Glutamatergic neuron (in vitro differentiated cells): ENCODE results near the gene DST. TPM values are rescaled to one million over a fixed set of nuclear protein-coding genes. Genes with fewer than 3 reads are reported as not detected.

Source experiments
- DNase-seq: peaks from one replicate; pipeline ENCODE4 v3.0.0; 2022
- H3K27ac Mint-ChIP-seq: one replicate; pipeline ENCODE4 v1.8.0; 2020; ENCODE audit warnings: mild to moderate bottlenecking, mixed read lengths, inconsistent platforms; ENCODE audit not compliant: unreplicated experiment
- H3K27me3 Mint-ChIP-seq: one replicate; pipeline ENCODE4 v1.8.0; 2020; ENCODE audit warnings: mild to moderate bottlenecking, moderate library complexity, mixed read lengths, inconsistent platforms; ENCODE audit not compliant: unreplicated experiment
- H3K36me3 Mint-ChIP-seq: one replicate; pipeline ENCODE4 v1.8.0; 2020; ENCODE audit warnings: mild to moderate bottlenecking, mixed read lengths, inconsistent platforms; ENCODE audit not compliant: unreplicated experiment
- H3K4me1 Mint-ChIP-seq: one replicate; pipeline ENCODE4 v1.8.0; 2020; ENCODE audit warnings: mild to moderate bottlenecking, low read depth, mixed read lengths, inconsistent platforms; ENCODE audit not compliant: unreplicated experiment
- H3K4me3 Mint-ChIP-seq: one replicate; pipeline ENCODE4 v1.8.0; 2020; ENCODE audit warnings: mild to moderate bottlenecking, mixed read lengths, inconsistent platforms; ENCODE audit not compliant: unreplicated experiment
- H3K9me3 Mint-ChIP-seq: one replicate; pipeline ENCODE4 v1.8.0; 2020; ENCODE audit warnings: mild to moderate bottlenecking, moderate library complexity, mixed read lengths, inconsistent platforms; ENCODE audit not compliant: unreplicated experiment
- CTCF ChIP-seq: fragments of 200-600 bp; sonication (generic); IDR thresholded peaks from one replicate; pipeline ENCODE4 v1.5.0; 2021; ENCODE audit not compliant: partially characterized antibody, unreplicated experiment
- total RNA-seq: library from RNA; stranded (reverse); fragmentation: NEBNext Ultra II Directional; extraction: Animal tissue kit (Norgen Biotek cat#: 25700); gene quantifications from one replicate; pipeline ENCODE4 v1.2.1, GENCODE V29; 2021; ENCODE audit not compliant: unreplicated experiment

DST gene
- total RNA-seq, 1 donor from 2014 or later: 981 TPM

GRCh38 chr6:56478202-56478601, 164.5 kb downstream of the DST start:
- Mint-ChIP-seq H3K9me3 (peaks cover 4% of the 10 kb centered on the region), H3K27me3 (peaks cover 3% of the 10 kb centered on the region), H3K36me3 (peaks cover 16% of the 10 kb centered on the region), H3K27ac (peak overlapping the region; percentile 53), H3K4me1 (no peaks in the 10 kb centered on the region), H3K4me3 (no peak overlapping the region)
- no peak for DNase-seq
- no peak for TF ChIP-seq CTCF

- H3K4me1 Mint-ChIP-seq: no peaks in the 10 kb centered on the region
- H3K27me3 Mint-ChIP-seq: peaks cover 3% of the 10 kb centered on the region
- H3K4me3 Mint-ChIP-seq: no peak overlapping the region
- no peak overlapping the region for H3K27ac Mint-ChIP-seq
- H3K9me3 Mint-ChIP-seq: peaks cover 4% of the 10 kb centered on the region
- H3K36me3 Mint-ChIP-seq: peaks cover 16% of the 10 kb centered on the region
- TF ChIP-seq CTCF: no peak
- no peak for DNase-seq
Measured at GRCh38 chr6:56477241-56477640, 165.4 kb downstream of the DST start.

- Mint-ChIP-seq H3K4me3 (no peak overlapping the region), H3K36me3 (peaks cover 16% of the 10 kb centered on the region)
Measured at GRCh38 chr6:56475736-56476457, 166.8 kb downstream of the DST start.

GRCh38 chr6:56474532-56474931, 168.2 kb downstream of the DST start:
- peaks cover 7% of the 10 kb centered on the region for H3K36me3 Mint-ChIP-seq
- peaks cover 7% of the 10 kb centered on the region for H3K9me3 Mint-ChIP-seq
- no peak for TF ChIP-seq CTCF
- peaks cover 4% of the 10 kb centered on the region for H3K27me3 Mint-ChIP-seq
- H3K4me1 Mint-ChIP-seq: no peaks in the 10 kb centered on the region
- no peak overlapping the region for H3K27ac Mint-ChIP-seq
- DNase-seq: no peak
- no peak overlapping the region for H3K4me3 Mint-ChIP-seq

More at GRCh38 chr6:56475736-56476457, 166.8 kb downstream of the DST start:
- no peak for DNase-seq
- H3K27ac Mint-ChIP-seq: peak overlapping the region; percentile 4
- no peak for TF ChIP-seq CTCF
- peaks cover 4% of the 10 kb centered on the region for H3K27me3 Mint-ChIP-seq
- no peaks in the 10 kb centered on the region for H3K4me1 Mint-ChIP-seq
- peaks cover 7% of the 10 kb centered on the region for H3K9me3 Mint-ChIP-seq

GRCh38 chr6:56463443-56463842, 179.2 kb downstream of the DST start:
- H3K36me3 Mint-ChIP-seq: no peaks in the 10 kb centered on the region

More at GRCh38 chr6:56463443-56463842, 179.2 kb downstream of the DST start:
- peaks cover 3% of the 10 kb centered on the region for H3K27me3 Mint-ChIP-seq
- no peak overlapping the region for H3K4me3 Mint-ChIP-seq
- DNase-seq: no peak
- TF ChIP-seq CTCF: no peak
- no peaks in the 10 kb centered on the region for H3K4me1 Mint-ChIP-seq
- peaks cover 8% of the 10 kb centered on the region for H3K9me3 Mint-ChIP-seq
- H3K27ac Mint-ChIP-seq: no peak overlapping the region
